Lower leg skin (tissue), 4 donors: ENCODE results near the gene B9D1. TPM values are rescaled to one million over a fixed set of nuclear protein-coding genes. Genes with fewer than 3 reads are reported as not detected.

Experiments used
- DNase-seq, 2 donors: peaks; one replicate each; pipeline ENCODE4 v3.0.0-alpha.2; 2019; ENCODE audit warnings: low spot score in 2 of 2
- H3K4me3 ChIP-seq: fragments of 200-600 bp; sonication (generic); 2 replicates; pipeline ENCODE4 v1.5.1; 2017; ENCODE audit warnings: mild to moderate bottlenecking, low read depth; ENCODE audit not compliant: poor library complexity, severe bottlenecking
- CTCF ChIP-seq, 3 donors: fragments of 450-650 bp; IDR thresholded peaks; one replicate each; pipeline ENCODE4 v1.5.1; 2016; ENCODE audit warnings: antibody characterized with exemption in 3 of 3, mild to moderate bottlenecking in 3 of 3, moderate library complexity in 2 of 3
- POLR2A ChIP-seq, 2 donors: fragments of 450-650 bp; IDR thresholded peaks; one replicate each; pipeline ENCODE4 v1.6.1; 2016 to 2017; ENCODE audit warnings: antibody characterized with exemption in 2 of 2, mild to moderate bottlenecking in 1 of 2, moderate library complexity in 1 of 2
- WGBS, 2 donors: methylation state at CpG; one replicate each; pipeline ENCODE4 v1.1.5; 2018; 5-methylcytosine and 5-hydroxymethylcytosine counted together
- intact Hi-C: fragments of 100-400 bp; cut with DNase I; formaldehyde crosslinking; loops from one replicate; pipeline ENCODE4 v1.15.0; 2023; ENCODE audit warnings: low total_unique reads
- total RNA-seq, 4 donors: library from RNA; depleted of rRNA; stranded (reverse); fragments of >200 nt; gene quantifications; one replicate each; pipeline ENCODE4 v1.1.0, GENCODE V29; 2016

Gene B9D1
- total RNA-seq, 4 donors from 2014 or later = 2.4 to 24.5 (median 19.5) TPM

DNA sequence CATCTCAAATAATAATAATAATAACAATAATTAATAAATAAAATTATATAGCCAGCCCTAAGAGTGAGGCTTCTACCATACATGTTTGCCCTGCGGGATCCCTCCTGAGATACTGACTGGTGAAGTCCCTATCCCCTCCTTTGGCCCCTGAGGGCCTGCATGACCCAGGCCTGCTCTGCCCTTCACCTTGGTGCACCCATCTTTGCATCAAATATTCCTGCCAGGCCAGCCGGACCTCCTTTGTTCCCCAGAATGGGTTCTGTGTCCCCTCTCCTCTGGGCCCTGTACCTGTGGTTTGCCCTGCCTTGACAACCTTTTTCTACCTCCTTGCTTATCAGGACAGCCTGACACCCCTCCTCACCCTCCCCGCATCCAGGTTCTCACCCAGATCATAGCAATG is 46.5 kb upstream of the B9D1 start:
- DNase-seq = peak in 1 of 2 donors; percentile 66
- TF ChIP-seq POLR2A (IDR thresholded peaks at IDR 0.05) = no peak
- no peak for TF ChIP-seq CTCF (IDR thresholded peaks at IDR 0.05)
- intact Hi-C loops = no loop called here
- 96 to 100% methylated on average over 3 of the region's 3 CpGs for WGBS, 2 donors
- H3K4me3 ChIP-seq = no peak overlapping the region

DNA sequence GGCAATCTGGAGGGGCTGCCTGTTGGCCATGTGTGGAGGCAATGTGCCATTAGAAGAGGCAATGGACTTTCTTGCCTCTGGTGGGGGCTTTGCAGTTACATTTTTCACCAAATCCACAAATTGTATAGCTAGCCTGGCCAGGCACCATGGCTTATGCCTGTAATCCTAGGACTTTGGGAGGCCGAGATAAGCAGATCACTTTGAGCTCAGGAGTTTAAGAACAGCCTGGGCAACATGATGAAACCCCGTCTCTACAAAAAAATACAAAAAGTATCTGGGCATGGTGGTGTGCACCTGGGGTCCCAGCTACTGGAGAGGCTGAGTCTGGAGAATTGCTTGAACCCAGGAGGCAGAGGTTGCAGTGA is 45.8 kb upstream of the B9D1 start:
- 97 to 100% methylated on average over 2 of the region's 2 CpGs for WGBS, 2 donors
- intact Hi-C loops = no loop called here
- H3K4me3 ChIP-seq = no peak overlapping the region
- TF ChIP-seq POLR2A (IDR thresholded peaks at IDR 0.05) = no peak
- no peak for TF ChIP-seq CTCF (IDR thresholded peaks at IDR 0.05)
- DNase-seq = no peak

GRCh38 chr17:19407601-19408345 is 45.2 kb upstream of the B9D1 start:
- TF ChIP-seq POLR2A (IDR thresholded peaks at IDR 0.05) (no peak), CTCF (IDR thresholded peaks at IDR 0.05) (no peak)
- 98 to 99% methylated on average over 8 to 10 of the region's 10 CpGs for WGBS, 2 donors
- H3K4me3 ChIP-seq = no peak overlapping the region
- intact Hi-C loops = no loop called here
- DNase-seq = peak in 1 of 2 donors; percentile 66

DNA sequence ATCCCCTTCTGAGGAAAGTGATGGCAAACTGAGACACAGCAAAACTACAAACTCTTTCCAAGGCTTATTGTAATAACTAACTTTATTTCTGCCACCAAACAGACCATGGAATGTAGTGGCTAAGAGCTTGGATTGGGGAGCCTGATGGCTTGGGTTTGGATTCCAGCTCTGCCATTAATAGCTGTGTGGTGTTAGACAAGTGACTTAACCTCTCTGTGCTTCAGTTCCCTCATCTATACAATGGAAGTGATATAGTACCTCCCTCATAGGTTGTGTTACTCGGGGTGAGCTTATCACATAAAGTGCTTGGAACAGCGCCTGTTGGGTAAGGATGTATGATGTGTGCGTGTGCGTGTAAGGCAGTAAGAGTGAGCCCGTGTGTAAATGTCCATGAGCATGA is 42.6 kb upstream of the B9D1 start:
- H3K4me3 ChIP-seq = no peak overlapping the region
- TF ChIP-seq POLR2A (IDR thresholded peaks at IDR 0.05) = no peak
- no peak for TF ChIP-seq CTCF (IDR thresholded peaks at IDR 0.05)
- 72 to 93% methylated on average over 5 of the region's 5 CpGs for WGBS, 2 donors
- no peak for DNase-seq
- intact Hi-C loops = no loop called here

DNA sequence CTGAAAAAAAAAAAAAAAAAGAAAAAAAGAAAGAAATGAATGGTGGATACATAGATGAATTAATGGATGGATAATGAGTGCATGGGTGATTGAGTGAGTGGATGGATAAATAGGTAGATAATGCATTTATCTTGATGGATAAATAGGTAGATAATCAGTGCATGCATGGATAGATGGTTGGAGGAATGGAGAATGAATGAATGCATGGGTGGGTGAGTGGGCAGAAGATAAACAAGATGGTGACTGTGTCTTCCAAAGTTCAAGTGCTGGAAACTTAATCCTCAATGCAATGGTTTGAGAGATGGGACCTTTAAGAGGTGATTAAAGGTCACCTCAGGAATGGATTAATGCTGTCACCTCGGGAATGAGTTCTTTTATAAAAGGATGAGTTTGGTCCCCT is 41.7 kb upstream of the B9D1 start:
- DNase-seq = no peak
- H3K4me3 ChIP-seq = no peak overlapping the region
- 70 to 84% methylated on average over 1 of the region's 1 CpG for WGBS, 2 donors
- TF ChIP-seq POLR2A (IDR thresholded peaks at IDR 0.05) = no peak
- no peak for TF ChIP-seq CTCF (IDR thresholded peaks at IDR 0.05)
- intact Hi-C loops = no loop called here

DNA sequence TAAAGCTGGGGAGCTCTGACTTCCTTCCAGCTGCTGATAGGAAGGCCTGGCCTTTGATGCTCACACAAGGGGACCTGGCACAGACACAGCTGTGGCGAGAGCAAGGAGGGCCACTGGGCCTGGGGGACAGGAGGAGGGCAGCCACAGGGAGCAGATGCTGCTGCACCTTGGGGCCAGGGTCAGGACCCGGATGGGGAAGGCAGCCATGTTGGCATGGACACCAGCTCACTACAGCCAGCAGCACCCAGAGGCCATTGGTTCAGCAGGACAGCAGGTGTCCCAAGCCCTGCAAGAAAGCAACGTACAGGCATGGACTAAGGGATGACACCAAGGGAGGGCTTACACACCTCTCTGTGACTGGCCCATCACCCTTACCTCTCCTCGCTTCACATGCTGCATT is 40.5 kb upstream of the B9D1 start:
- intact Hi-C loops = no loop called here
- 96 to 98% methylated on average over 4 of the region's 4 CpGs for WGBS, 2 donors
- H3K4me3 ChIP-seq = no peak overlapping the region
- no peak for DNase-seq
- TF ChIP-seq CTCF (IDR thresholded peaks at IDR 0.05) = no peak
- no peak for TF ChIP-seq POLR2A (IDR thresholded peaks at IDR 0.05)
